Middle frontal gyrus (tissue), 1 donor: ENCODE measurements around the gene EFNA5.
"Not testable (repeated sequence)": the region's sequence is repeated elsewhere in the genome, so short reads cannot be mapped to it uniquely, and the experiment has no call there.

Experiments used
- DNase-seq: peaks from one replicate; pipeline ENCODE4 v3.0.0-alpha.2; 2015; ENCODE audit warnings: low spot score; ENCODE audit errors: extremely low spot score

EFNA5 gene

GRCh38 chr5:107496466-107496865 lies 174.3 kb downstream of the EFNA5 start:
- no peak for DNase-seq

- DNase-seq, result not testable (repeated sequence)
Measured at GRCh38 chr5:107494129-107494528, 176.6 kb downstream of the EFNA5 start.

- no peak for DNase-seq
Measured at GRCh38 chr5:107487056-107487542, 183.6 kb downstream of the EFNA5 start.

GRCh38 chr5:107486489-107486888 lies 184.2 kb downstream of the EFNA5 start:
- DNase-seq, result no peak

- DNase-seq, result no peak
Measured at GRCh38 chr5:107485184-107485583, 185.6 kb downstream of the EFNA5 start.

GRCh38 chr5:107484281-107484680 lies 186.5 kb downstream of the EFNA5 start:
- no peak for DNase-seq

- DNase-seq, result no peak
Measured at GRCh38 chr5:107483231-107484024, 187.3 kb downstream of the EFNA5 start.

GRCh38 chr5:107478068-107478641 lies 192.6 kb downstream of the EFNA5 start:
- no peak for DNase-seq

GRCh38 chr5:107477492-107477891 lies 193.2 kb downstream of the EFNA5 start:
- no peak for DNase-seq

- no peak for DNase-seq
Measured at GRCh38 chr5:107476783-107477182, 194.0 kb downstream of the EFNA5 start.

GRCh38 chr5:107474716-107475489 lies 195.8 kb downstream of the EFNA5 start:
- DNase-seq, result no peak

GRCh38 chr5:107474361-107474715 lies 196.4 kb downstream of the EFNA5 start:
- DNase-seq, result no peak

- no peak for DNase-seq
Measured at GRCh38 chr5:107472620-107473064, 198.1 kb downstream of the EFNA5 start.

GRCh38 chr5:107470295-107470582 lies 200.5 kb downstream of the EFNA5 start:
- no peak for DNase-seq

- no peak for DNase-seq
Measured at GRCh38 chr5:107469485-107470294, 201.0 kb downstream of the EFNA5 start.

GRCh38 chr5:107469064-107469463 lies 201.7 kb downstream of the EFNA5 start:
- DNase-seq, result no peak

- no peak for DNase-seq
Measured at GRCh38 chr5:107468276-107468675, 202.5 kb downstream of the EFNA5 start.

GRCh38 chr5:107467137-107467932 lies 203.4 kb downstream of the EFNA5 start:
- DNase-seq, result no peak

GRCh38 chr5:107466233-107466769 lies 204.4 kb downstream of the EFNA5 start:
- DNase-seq, result no peak

GRCh38 chr5:107464876-107465275 lies 205.9 kb downstream of the EFNA5 start:
- no peak for DNase-seq
